ENCODE results near the gene BDH1.

DNA sequence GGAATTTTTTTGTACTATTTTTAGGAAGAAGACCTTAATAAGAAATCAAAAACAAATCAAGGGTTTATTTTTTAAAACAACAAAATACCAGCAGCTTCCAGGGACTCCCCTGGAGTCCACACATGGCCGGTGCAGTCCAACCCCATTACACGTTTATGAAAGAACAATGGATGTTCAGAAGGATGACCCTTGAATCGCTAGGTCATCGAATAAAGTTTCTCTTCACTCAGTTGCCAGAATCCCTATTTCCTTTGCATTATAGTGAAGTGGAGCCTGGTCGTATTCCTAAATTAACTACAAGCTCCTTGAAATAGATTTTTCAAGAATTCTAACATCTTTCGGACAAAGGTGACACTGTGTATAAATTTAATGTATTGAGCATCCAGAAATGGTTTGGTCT is 95.1 kb downstream of the BDH1 start:
- TF ChIP-seq, protein P1, sequence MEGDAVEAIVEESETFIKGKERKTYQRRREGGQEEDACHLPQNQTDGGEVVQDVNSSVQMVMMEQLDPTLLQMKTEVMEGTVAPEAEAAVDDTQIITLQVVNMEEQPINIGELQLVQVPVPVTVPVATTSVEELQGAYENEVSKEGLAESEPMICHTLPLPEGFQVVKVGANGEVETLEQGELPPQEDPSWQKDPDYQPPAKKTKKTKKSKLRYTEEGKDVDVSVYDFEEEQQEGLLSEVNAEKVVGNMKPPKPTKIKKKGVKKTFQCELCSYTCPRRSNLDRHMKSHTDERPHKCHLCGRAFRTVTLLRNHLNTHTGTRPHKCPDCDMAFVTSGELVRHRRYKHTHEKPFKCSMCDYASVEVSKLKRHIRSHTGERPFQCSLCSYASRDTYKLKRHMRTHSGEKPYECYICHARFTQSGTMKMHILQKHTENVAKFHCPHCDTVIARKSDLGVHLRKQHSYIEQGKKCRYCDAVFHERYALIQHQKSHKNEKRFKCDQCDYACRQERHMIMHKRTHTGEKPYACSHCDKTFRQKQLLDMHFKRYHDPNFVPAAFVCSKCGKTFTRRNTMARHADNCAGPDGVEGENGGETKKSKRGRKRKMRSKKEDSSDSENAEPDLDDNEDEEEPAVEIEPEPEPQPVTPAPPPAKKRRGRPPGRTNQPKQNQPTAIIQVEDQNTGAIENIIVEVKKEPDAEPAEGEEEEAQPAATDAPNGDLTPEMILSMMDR (conservative IDR thresholded peaks at IDR 0.05 in 1 of 2, IDR thresholded peaks at IDR 0.05 in 1 of 2; ENCODE audit: extremely low read depth in 1 of 2, insufficient read depth in 1 of 2, low read depth in 1 of 2, low read length in 2 of 2), result no peak
- no peak for TF ChIP-seq EZH2 (IDR thresholded peaks at IDR 0.05; ENCODE audit: borderline replicate concordance, low read length)
